ENCODE measurements around the gene BCOR.

Gene BCOR

GRCh38 chrX:40058719-40059118, 39.0 kb downstream of the BCOR start:
- TF ChIP-seq CTCF (conservative IDR thresholded peaks at IDR 0.05): no peak
- no peak overlapping the region for H3K27ac ChIP-seq

- 0 out of 2 replicates have a peak, but pooled peaks have one; percentile 10 for TF ChIP-seq CTCF (conservative IDR thresholded peaks at IDR 0.05)
Observed at GRCh38 chrX:40057405-40057804, 40.4 kb downstream of the BCOR start.

GRCh38 chrX:40056420-40056819, 41.3 kb downstream of the BCOR start:
- H3K27ac ChIP-seq: no peak overlapping the region
- TF ChIP-seq CTCF (conservative IDR thresholded peaks at IDR 0.05): no peak

More at GRCh38 chrX:40057405-40057804, 40.4 kb downstream of the BCOR start:
- no peak overlapping the region for H3K27ac ChIP-seq

- no peak for TF ChIP-seq CTCF (conservative IDR thresholded peaks at IDR 0.05)
- H3K27ac ChIP-seq: no peak overlapping the region
Observed at GRCh38 chrX:40055495-40055894, 42.3 kb downstream of the BCOR start.

- no peak overlapping the region for H3K27ac ChIP-seq
- TF ChIP-seq CTCF (conservative IDR thresholded peaks at IDR 0.05): no peak
Observed at GRCh38 chrX:40054793-40055192, 43.0 kb downstream of the BCOR start.

GRCh38 chrX:40050532-40050931, 47.2 kb downstream of the BCOR start:
- no peak for TF ChIP-seq CTCF (conservative IDR thresholded peaks at IDR 0.05)
- no peak overlapping the region for H3K27ac ChIP-seq

GRCh38 chrX:40049084-40049641, 48.6 kb downstream of the BCOR start:
- no peak for TF ChIP-seq CTCF (conservative IDR thresholded peaks at IDR 0.05)
- H3K27ac ChIP-seq: no peak overlapping the region

All from VCaP (cell line).